K562 (cell line): ENCODE results near the gene ETHE1. TPM values are rescaled to one million over a fixed set of nuclear protein-coding genes. Genes with fewer than 3 reads are reported as not detected.

Experiments
- ATAC-seq: fragments of 200-7000 bp; cut with Tn5 transposase; 3 replicates; pipeline ENCODE4 v1.9.1; 2020; ENCODE audit warnings: moderate library complexity
- BruUV-seq: library from RNA; stranded (reverse); fragments of 400-500 nt; replicated peaks from 2 replicates; lab custom pipeline; 2021; lab: Mats Ljungman, UMichigan
- CTCF ChIA-PET: fragments of 300-600 bp; formaldehyde crosslinking; extraction: SDS; loops from one replicate; lab custom pipeline; 2021; ENCODE audit warnings: low intra/inter-chr PET ratio; lab: Yijun Ruan, JAX
- POLR2A ChIA-PET: fragments of 300-600, 350-650 bp; sonication (Branson Sonifier 250); formaldehyde crosslinking; extraction: SDS; loops from one replicate; lab custom pipeline; 2021; ENCODE audit warnings: antibody characterized with exemption, inconsistent platforms; lab: Yijun Ruan, JAX
- DNase-seq, 4 experiments: peaks; one replicate each; pipeline versions ENCODE4 v3.0.0 to v3.0.0-alpha.2; 2011 to 2018; ENCODE audit warnings: low spot score in 3 of 4, mixed read lengths in 3 of 4; ENCODE audit errors: extremely low read depth in 1 of 4
- FAIRE-seq: peaks from 2 replicates; lab custom pipeline; 2011; peaks lifted over from hg19 to GRCh38; lab: Jason Lieb, UNC
- H2AFZ ChIP-seq: 2 replicates; pipeline ENCODE4 v1.6.0; 2011; ENCODE audit warnings: low read depth, low read length, control low read depth, inconsistent platforms
- H3K27ac ChIP-seq: fragments of 200-600 bp; 3 replicates; pipeline ENCODE4 v1.8.0; 2011; ENCODE audit warnings: low read depth, mild to moderate bottlenecking, control low read depth, inconsistent platforms, low read length, moderate library complexity, mixed read lengths; ENCODE audit errors: extremely low read depth
- H3K27me3 ChIP-seq, 2 experiments: fragments of 300-600 bp in 1 of 2; 2 replicates in 1 of 2; 3 replicates in 1 of 2; pipeline versions ENCODE4 v1.6.0 to v1.8.0; 2011; ENCODE audit warnings: inconsistent platforms in 2 of 2, low read length in 2 of 2, mild to moderate bottlenecking in 1 of 2, mixed read lengths in 1 of 2, moderate library complexity in 1 of 2; ENCODE audit not compliant: control insufficient read depth in 2 of 2, insufficient read depth in 2 of 2
- H3K36me3 ChIP-seq: fragments of 300-600 bp; 3 replicates; pipeline ENCODE4 v1.8.0; 2011; ENCODE audit warnings: mild to moderate bottlenecking, low read length, inconsistent platforms; ENCODE audit not compliant: control insufficient read depth, insufficient read depth
- H3K4me1 ChIP-seq, 2 experiments: fragments of 200-600 bp in 1 of 2; replicated peaks in 1 of 2; 2 replicates in 1 of 2; 3 replicates in 1 of 2; pipeline versions ENCODE4 v1.5.1 to v1.8.0; 2011; ENCODE audit warnings: inconsistent platforms in 2 of 2, low read length in 2 of 2, mild to moderate bottlenecking in 1 of 2, mixed read lengths in 1 of 2, moderate library complexity in 1 of 2; ENCODE audit not compliant: control insufficient read depth in 2 of 2, insufficient read depth in 2 of 2
- H3K4me2 ChIP-seq: 2 replicates; pipeline ENCODE4 v1.6.1; 2011; ENCODE audit warnings: low read length, control low read depth, inconsistent platforms, mixed read lengths; ENCODE audit not compliant: insufficient read depth
- H3K4me3 ChIP-seq: fragments of 200-600 bp; sonication (generic), shearing (Covaris generic); 2 replicates; pipeline ENCODE4 v1.5.1; 2016; ENCODE audit warnings: control low read depth, inconsistent platforms
- H3K79me2 ChIP-seq: fragments of 200-600 bp; 3 replicates; pipeline ENCODE4 v1.8.0; 2011; ENCODE audit warnings: low read length, inconsistent platforms; ENCODE audit not compliant: control insufficient read depth, insufficient read depth
- H3K9ac ChIP-seq, 2 experiments: 2 replicates each; pipeline versions ENCODE4 v1.6.0 to v1.6.1; 2011; ENCODE audit warnings: low read depth in 2 of 2, low read length in 2 of 2, control low read depth in 1 of 2, inconsistent platforms in 1 of 2, mild to moderate bottlenecking in 1 of 2, mixed read lengths in 1 of 2; ENCODE audit not compliant: insufficient read depth in 1 of 2
- H3K9me1 ChIP-seq: one replicate; pipeline ENCODE4 v1.6.0; 2011; ENCODE audit warnings: inconsistent platforms, mild to moderate bottlenecking, low read length, moderate library complexity; ENCODE audit not compliant: control insufficient read depth, insufficient read depth
- H3K9me3 ChIP-seq: replicated peaks from 2 replicates; pipeline ENCODE4 v1.5.1; 2011; ENCODE audit warnings: low read depth, low read length, inconsistent platforms; ENCODE audit not compliant: control insufficient read depth, insufficient read depth
- H4K20me1 ChIP-seq: replicated peaks from 2 replicates; pipeline ENCODE4 v1.6.1; 2011; ENCODE audit warnings: low read length, inconsistent platforms, mixed read lengths; ENCODE audit not compliant: control insufficient read depth, insufficient read depth
- ATF1 ChIP-seq, 2 experiments: fragments of 450-650 bp in 1 of 2; IDR thresholded peaks; 2 replicates each; pipeline ENCODE4 v1.6.1; 2016; ENCODE audit warnings: missing compliant biosample characterization in 1 of 2, missing genetic modification characterization in 1 of 2
- CHCHD3 ChIP-seq: fragments of 250-450 bp; sonication (Bioruptor Pico); IDR thresholded peaks from 2 replicates; pipeline ENCODE4 v2.1.2; 2022; ENCODE audit warnings: mild to moderate bottlenecking
- CREM ChIP-seq: IDR thresholded peaks from 2 replicates; pipeline ENCODE4 v1.6.1; 2014; ENCODE audit warnings: antibody characterized with exemption, low read depth
- DDX20 ChIP-seq: fragments of 450-650 bp; IDR thresholded peaks from 2 replicates; pipeline ENCODE4 v1.6.1; 2016; ENCODE audit warnings: missing genetic modification characterization, low read depth, mild to moderate bottlenecking, missing compliant biosample characterization, moderate library complexity
- EGR1 ChIP-seq: fragments of 450-650 bp; conservative IDR thresholded peaks from 2 replicates; pipeline ENCODE4 v1.6.1; 2017; ENCODE audit warnings: mild to moderate bottlenecking
- HCFC1 ChIP-seq: IDR thresholded peaks from 2 replicates; pipeline ENCODE4 v1.6.1; 2012; ENCODE audit warnings: low read depth, low read length, improper control_type of control experiment
- HMG20B ChIP-seq: fragments of 250-450 bp; sonication (Bioruptor Pico); IDR thresholded peaks from 2 replicates; pipeline ENCODE4 v1.5.0; 2021; ENCODE audit warnings: mild to moderate bottlenecking
- PHF20 ChIP-seq: fragments of 450-650 bp; IDR thresholded peaks from 2 replicates; pipeline ENCODE4 v1.6.1; 2018; ENCODE audit not compliant: partially characterized antibody
- TCF15 ChIP-seq: fragments of 250-450 bp; sonication (Bioruptor Pico); IDR thresholded peaks from 2 replicates; pipeline ENCODE4 v1.8.0; 2022; ENCODE audit warnings: moderate library complexity, mild to moderate bottlenecking, inconsistent platforms
- THAP12 ChIP-seq: fragments of 250-450 bp; sonication (Bioruptor Pico); IDR thresholded peaks from 2 replicates; pipeline ENCODE4 v1.9.0; 2021; ENCODE audit warnings: mild to moderate bottlenecking, inconsistent platforms
- ZBTB8A ChIP-seq: fragments of 450-650 bp; IDR thresholded peaks from 2 replicates; pipeline ENCODE4 v1.6.1; 2018; ENCODE audit warnings: mild to moderate bottlenecking, moderate library complexity; ENCODE audit not compliant: partially characterized antibody
- ZNF174 ChIP-seq: fragments of 250-450 bp; sonication (Bioruptor Pico); IDR thresholded peaks from 2 replicates; pipeline ENCODE4 v1.4.0; 2020; ENCODE audit warnings: mild to moderate bottlenecking
- ZNF263 ChIP-seq: sonication (generic); formaldehyde crosslinking; IDR thresholded peaks from 2 replicates; pipeline ENCODE4 v1.8.0; 2022; ENCODE audit warnings: mild to moderate bottlenecking, missing genetic modification reagents, borderline replicate concordance
- WGBS: fragments of 100-300 bp; shearing (Covaris generic); methylation state at CpG from one replicate; pipeline ENCODE4 v1.1.6; 2016; ENCODE audit warnings: low coverage, mixed read lengths; ENCODE audit not compliant: insufficient coverage; ENCODE audit errors: missing lambda C conversion rate; 5-methylcytosine and 5-hydroxymethylcytosine counted together
- in situ Hi-C: fragments of 300-500 bp; cut with MboI; formaldehyde crosslinking; loops from 4 replicates; pipeline ENCODE4 v1.15.0; 2018; ENCODE audit warnings: inconsistent platforms, mixed read lengths
- intact Hi-C: fragments of 100-400 bp; cut with micrococcal nuclease; formaldehyde crosslinking; loops from 2 replicates; pipeline ENCODE4 v1.14.2; 2022
- polyA plus RNA-seq, 8 experiments: library from polyadenylated mRNA; depleted of rRNA in 4 of 8; stranded (reverse) in 5 of 8; unstranded in 3 of 8; fragments of >200 nt; fragmentation: Nextera tagmentation in 2 of 8; fragmentation: Illumina TruSeq in 1 of 8; extraction: Ambion mirVana in 2 of 8; extraction: Trizol in 1 of 8; gene quantifications; 2 replicates each; pipeline versions ENCODE4 v1.2.1 to v1.2.3, GENCODE V29; 2011 to 2014; ENCODE audit warnings: inconsistent platforms in 1 of 8, missing spikeins in 1 of 8
- total RNA-seq, 7 experiments: library from RNA; depleted of rRNA in 6 of 7; stranded (reverse); fragments of >200 nt in 6 of 7; fragmentation: Illumina TruSeq in 2 of 7; extraction: Trizol in 2 of 7; gene quantifications; 2 replicates each; pipeline versions ENCODE4 v1.2.1 to v1.2.3, GENCODE V29; 2011 to 2021; ENCODE audit warnings: low replicate concordance in 1 of 7
- TF ChIP-seq, protein P1 (sequence below): sonication (generic); formaldehyde crosslinking; IDR thresholded peaks from 2 replicates; pipeline ENCODE4 v1.8.0; 2022; ENCODE audit warnings: mild to moderate bottlenecking, missing genetic modification reagents

Gene ETHE1
- total and polyA plus RNA-seq, 9 of the 15 experiments (the other 6 are each of a cell fraction or from before 2014, with no cell fraction given): 2.9 to 21.0 (median 10.2) TPM

DNA sequence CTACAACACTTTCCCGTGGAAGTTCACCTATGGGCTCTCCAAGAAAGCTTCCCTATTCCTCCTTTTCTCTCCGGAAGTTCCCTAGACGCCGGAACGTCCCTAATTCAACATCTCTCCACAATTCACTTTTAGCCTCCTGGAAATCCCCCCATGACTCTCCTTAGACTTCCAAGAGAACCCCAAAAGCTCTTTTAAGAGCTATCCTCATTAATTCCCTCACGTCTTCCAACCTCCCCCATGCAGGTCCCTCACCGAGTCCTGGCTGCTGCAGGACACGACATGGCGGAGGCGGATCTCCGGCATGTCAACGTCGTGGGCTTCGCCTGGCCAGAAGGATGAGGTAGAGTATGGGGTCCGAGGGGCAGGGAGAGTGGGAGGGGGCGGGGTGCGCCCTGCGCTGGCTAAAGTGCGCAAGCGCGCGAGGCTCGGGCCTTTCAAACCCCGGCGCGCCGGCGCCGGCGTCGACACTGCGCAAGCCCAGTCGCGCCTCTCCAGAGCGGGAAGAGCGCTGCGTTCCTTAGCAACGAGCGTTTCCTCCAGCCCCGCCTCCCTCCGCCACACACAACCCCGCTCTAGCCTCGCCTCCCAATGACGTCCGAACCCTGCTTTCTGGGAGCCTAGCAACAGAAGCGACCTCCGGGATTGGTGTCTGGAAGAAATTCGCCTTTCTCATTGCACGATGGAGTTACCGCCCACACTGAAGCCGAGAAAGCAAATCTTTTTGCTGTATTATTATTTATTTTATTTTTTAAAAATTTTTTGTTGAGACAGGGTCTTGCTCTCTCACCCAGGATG is 48.4 kb upstream of the ETHE1 start, which contains the start of the genes PINLYP and XRCC1:
Gene PINLYP, plus strand, starts transcription at position 646 of the 795 bp plus-strand sequence. CDS start 1,391 bp downstream, outside the sequence.
Gene XRCC1, minus strand, starts transcription at position 372 of the 795 bp plus-strand sequence. Its CDS starts 69 bp downstream, at position 303.
- ChIA-PET CTCF (interaction anchor here (0.6 kb wide), 1 partner anchor 143 kb away, joined by 3 read pairs; no protein-coding TSS in a partner anchor), POLR2A (interaction anchor here (0.7 to 2.0 kb wide), 6 partner anchors 9 to 42 kb away, joined by 3 to 7 read pairs (median 4); partner anchors contain the start of genes IRGQ and ZNF576)
- in situ Hi-C loops (no loop called here), intact Hi-C loops (loop anchor here (1.0 kb wide), 1 partner anchor 21 kb away; the partner anchor contains the start of genes IRGQ and ZNF576)
- Histone ChIP-seq H3K36me3 (peaks cover 8% of the 10 kb centered on the region; the same call in 2 of the 3 replicates), H3K27ac (peak within 1 kb of the TSS; percentile 83), H3K79me2 (peaks cover 12% of the 10 kb centered on the region), H3K9me1 (no peaks in the 10 kb centered on the region), H3K9me3 (no peaks in the 10 kb centered on the region), H3K4me3 (peak within 1 kb of the TSS; percentile 91), H2AFZ (peak within 1 kb of the TSS; percentile 97), H3K4me2 (peak within 1 kb of the TSS; percentile 97), H4K20me1 (no peaks in the 10 kb centered on the region), H3K27me3 (no peaks in the 10 kb centered on the region; a peak in 1 of 5 replicates), H3K9ac (peak within 1 kb of the TSS; percentile 92 to 93), H3K4me1 (peaks cover 5 to 16% of the 10 kb centered on the region in 2 experiments; a peak in 3 of 5 replicates)
- DNase-seq (peak; percentile 96 to 99 (median 96)), FAIRE-seq (peak; percentile 98), ATAC-seq (peak; percentile 99)
- under 1% methylated on average over 45 of the region's 51 CpGs for WGBS
- BruUV-seq: no TSS peak
- TF ChIP-seq HCFC1 (peak; percentile 65), HMG20B (CRISPR knock-in tag) (no peak), PHF20 (peak; percentile 86), ATF1 (CRISPR knock-in tag; IDR thresholded peaks at IDR 0.05) (peak; percentile 56; the same call in 1 of the 2 replicates), ATF1 (tag; IDR thresholded peaks at IDR 0.05) (peak; percentile 94), DDX20 (tag) (no peak), ZNF174 (no peak), THAP12 (CRISPR knock-in tag) (0 out of 2 replicates have a peak, but pooled peaks have one; percentile 34), EGR1 (peak; percentile 51; the same call in 1 of the 2 replicates), CREM (peak; percentile 96), ZNF263 (CRISPR knock-in tag) (peak; percentile 50; the same call in 1 of the 2 replicates), ZBTB8A (no peak), CHCHD3 (no peak), TCF15 (peak; percentile 48; the same call in 1 of the 2 replicates)
- TF ChIP-seq, protein P1, sequence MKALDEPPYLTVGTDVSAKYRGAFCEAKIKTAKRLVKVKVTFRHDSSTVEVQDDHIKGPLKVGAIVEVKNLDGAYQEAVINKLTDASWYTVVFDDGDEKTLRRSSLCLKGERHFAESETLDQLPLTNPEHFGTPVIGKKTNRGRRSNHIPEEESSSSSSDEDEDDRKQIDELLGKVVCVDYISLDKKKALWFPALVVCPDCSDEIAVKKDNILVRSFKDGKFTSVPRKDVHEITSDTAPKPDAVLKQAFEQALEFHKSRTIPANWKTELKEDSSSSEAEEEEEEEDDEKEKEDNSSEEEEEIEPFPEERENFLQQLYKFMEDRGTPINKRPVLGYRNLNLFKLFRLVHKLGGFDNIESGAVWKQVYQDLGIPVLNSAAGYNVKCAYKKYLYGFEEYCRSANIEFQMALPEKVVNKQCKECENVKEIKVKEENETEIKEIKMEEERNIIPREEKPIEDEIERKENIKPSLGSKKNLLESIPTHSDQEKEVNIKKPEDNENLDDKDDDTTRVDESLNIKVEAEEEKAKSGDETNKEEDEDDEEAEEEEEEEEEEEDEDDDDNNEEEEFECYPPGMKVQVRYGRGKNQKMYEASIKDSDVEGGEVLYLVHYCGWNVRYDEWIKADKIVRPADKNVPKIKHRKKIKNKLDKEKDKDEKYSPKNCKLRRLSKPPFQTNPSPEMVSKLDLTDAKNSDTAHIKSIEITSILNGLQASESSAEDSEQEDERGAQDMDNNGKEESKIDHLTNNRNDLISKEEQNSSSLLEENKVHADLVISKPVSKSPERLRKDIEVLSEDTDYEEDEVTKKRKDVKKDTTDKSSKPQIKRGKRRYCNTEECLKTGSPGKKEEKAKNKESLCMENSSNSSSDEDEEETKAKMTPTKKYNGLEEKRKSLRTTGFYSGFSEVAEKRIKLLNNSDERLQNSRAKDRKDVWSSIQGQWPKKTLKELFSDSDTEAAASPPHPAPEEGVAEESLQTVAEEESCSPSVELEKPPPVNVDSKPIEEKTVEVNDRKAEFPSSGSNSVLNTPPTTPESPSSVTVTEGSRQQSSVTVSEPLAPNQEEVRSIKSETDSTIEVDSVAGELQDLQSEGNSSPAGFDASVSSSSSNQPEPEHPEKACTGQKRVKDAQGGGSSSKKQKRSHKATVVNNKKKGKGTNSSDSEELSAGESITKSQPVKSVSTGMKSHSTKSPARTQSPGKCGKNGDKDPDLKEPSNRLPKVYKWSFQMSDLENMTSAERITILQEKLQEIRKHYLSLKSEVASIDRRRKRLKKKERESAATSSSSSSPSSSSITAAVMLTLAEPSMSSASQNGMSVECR (CRISPR knock-in tag): peak; percentile 86; the same call in 1 of the 2 replicates
